HepG2 (cell line): Measurements from ENCODE around the gene BICDL2. TPM values are rescaled to one million over a fixed set of nuclear protein-coding genes. Genes with fewer than 3 reads are reported as not detected.

Source experiments
- DNMT3B ChIP-seq: conservative IDR thresholded peaks from 2 replicates; pipeline ENCODE4 v1.6.1; 2016; ENCODE audit warnings: missing biosample characterization, control low read depth
- GABPB1 ChIP-seq: IDR thresholded peaks from 2 replicates; pipeline ENCODE4 v1.6.1; 2016; ENCODE audit warnings: mild to moderate bottlenecking, missing genetic modification reagents, moderate library complexity, missing compliant biosample characterization
- HOMEZ ChIP-seq: IDR thresholded peaks from 2 replicates; pipeline ENCODE4 v1.6.1; 2016; ENCODE audit warnings: low read depth
- NAIF1 ChIP-seq: sonication (generic); formaldehyde crosslinking; IDR thresholded peaks from 2 replicates; pipeline ENCODE4 v1.5.0; 2020; ENCODE audit warnings: mild to moderate bottlenecking, missing genetic modification reagents, borderline replicate concordance
- POGK ChIP-seq: sonication (generic); formaldehyde crosslinking; conservative IDR thresholded peaks from 2 replicates; pipeline ENCODE4 v1.8.0; 2022; ENCODE audit warnings: mild to moderate bottlenecking, moderate library complexity, missing genetic modification reagents
- RARA ChIP-seq: IDR thresholded peaks from 2 replicates; pipeline ENCODE4 v1.6.1; 2016; ENCODE audit warnings: missing genetic modification reagents, missing compliant biosample characterization
- SATB2 ChIP-seq: sonication (generic); formaldehyde crosslinking; IDR thresholded peaks from 2 replicates; pipeline ENCODE4 v1.5.0; 2020; ENCODE audit warnings: missing genetic modification reagents
- SNRNP70 ChIP-seq: fragments of 200-400 bp; formaldehyde crosslinking; IDR thresholded peaks from 2 replicates; pipeline ENCODE4 v1.6.1; 2017; ENCODE audit warnings: mild to moderate bottlenecking, low read depth, low read length, moderate library complexity
- SP2 ChIP-seq: sonication (generic); formaldehyde crosslinking; IDR thresholded peaks from 2 replicates; pipeline ENCODE4 v1.5.1; 2020; ENCODE audit warnings: mild to moderate bottlenecking, missing genetic modification reagents
- TCF12 ChIP-seq, 2 experiments: fragments of 450-650 bp in 1 of 2; sonication (generic) in 1 of 2; formaldehyde crosslinking in 1 of 2; IDR thresholded peaks; 2 replicates each; pipeline versions ENCODE4 v1.6.1 to v1.8.0; 2017 to 2022; ENCODE audit warnings: antibody characterized with exemption in 1 of 2, mild to moderate bottlenecking in 1 of 2, missing genetic modification reagents in 1 of 2, moderate library complexity in 1 of 2
- TEAD2 ChIP-seq: sonication (generic); formaldehyde crosslinking; IDR thresholded peaks from 2 replicates; pipeline ENCODE4 v1.9.0; 2021; ENCODE audit warnings: missing genetic modification reagents
- TERF1 ChIP-seq: sonication (generic); formaldehyde crosslinking; IDR thresholded peaks from 2 replicates; pipeline ENCODE4 v1.8.0; 2022; ENCODE audit warnings: mild to moderate bottlenecking, missing genetic modification reagents, moderate library complexity
- THRA ChIP-seq: sonication (generic); formaldehyde crosslinking; IDR thresholded peaks from 2 replicates; pipeline ENCODE4 v1.4.0; 2020; ENCODE audit warnings: missing genetic modification reagents, borderline replicate concordance
- ZNF281 ChIP-seq: sonication (generic); formaldehyde crosslinking; IDR thresholded peaks from 2 replicates; pipeline ENCODE4 v1.4.0; 2020; ENCODE audit warnings: missing genetic modification reagents, borderline replicate concordance
- ZNF33A ChIP-seq: sonication (generic); formaldehyde crosslinking; IDR thresholded peaks from 2 replicates; pipeline ENCODE4 v1.5.1; 2020; ENCODE audit warnings: missing genetic modification reagents, mild to moderate bottlenecking, moderate library complexity, borderline replicate concordance
- ZNF33B ChIP-seq: sonication (generic); formaldehyde crosslinking; IDR thresholded peaks from 2 replicates; pipeline ENCODE4 v1.5.1; 2020; ENCODE audit warnings: mild to moderate bottlenecking, missing genetic modification reagents
- ZNF44 ChIP-seq: sonication (generic); formaldehyde crosslinking; IDR thresholded peaks from 2 replicates; pipeline ENCODE4 v1.5.1; 2020; ENCODE audit warnings: mild to moderate bottlenecking, missing genetic modification reagents
- ZNF556 ChIP-seq: sonication (generic); formaldehyde crosslinking; IDR thresholded peaks from 2 replicates; pipeline ENCODE4 v1.4.0; 2020; ENCODE audit warnings: mild to moderate bottlenecking, missing genetic modification reagents, borderline replicate concordance
- ZNF615 ChIP-seq: sonication (generic); formaldehyde crosslinking; IDR thresholded peaks from 2 replicates; pipeline ENCODE4 v1.5.0; 2020; ENCODE audit warnings: mild to moderate bottlenecking, missing genetic modification reagents, borderline replicate concordance
- ZNF777 ChIP-seq: sonication (generic); formaldehyde crosslinking; IDR thresholded peaks from 2 replicates; pipeline ENCODE4 v1.4.0; 2020; ENCODE audit warnings: missing genetic modification reagents
- ZSCAN22 ChIP-seq: sonication (generic); formaldehyde crosslinking; IDR thresholded peaks from 2 replicates; pipeline ENCODE4 v1.4.0; 2020; ENCODE audit warnings: mild to moderate bottlenecking, missing genetic modification reagents
- polyA plus RNA-seq, 8 experiments: library from polyadenylated mRNA; depleted of rRNA in 3 of 8; stranded (reverse) in 7 of 8; unstranded in 1 of 8; fragments of >200 nt; fragmentation: Illumina TruSeq in 4 of 8; extraction: Trizol in 4 of 8; gene quantifications; 2 replicates each; pipeline versions ENCODE4 v1.2.1 to v1.2.3, GENCODE V29; 2011 to 2016; ENCODE audit warnings: low read depth in 4 of 8, missing spikeins in 1 of 8, mixed read lengths in 1 of 8; ENCODE audit not compliant: insufficient read depth in 1 of 8
- total RNA-seq, 5 experiments: library from RNA; depleted of rRNA; stranded (reverse); fragments of >200 nt; fragmentation: Illumina TruSeq; extraction: Trizol; gene quantifications; 2 replicates each; pipeline ENCODE4 v1.2.3, GENCODE V29; 2016; ENCODE audit warnings: low read depth in 1 of 5

The BICDL2 gene
- total and polyA plus RNA-seq, 2 of the 13 experiments (the other 11 are each of a cell fraction or from before 2014, with no cell fraction given) = 0.12 TPM; not detected in 1

GRCh38 chr16:3017794-3018506 lies 18.8 kb downstream of the BICDL2 start, which contains the start of gene CLDN6 (continued):
- TF ChIP-seq THRA (no peak), RARA (CRISPR knock-in tag) (no peak), SP2 (CRISPR knock-in tag) (no peak), ZNF33A (no peak), SATB2 (CRISPR knock-in tag) (no peak), ZNF44 (CRISPR knock-in tag) (no peak), TEAD2 (no peak), GABPB1 (CRISPR knock-in tag) (peak; percentile 36; the same call in 1 of the 2 replicates), ZNF615 (CRISPR knock-in tag) (no peak), ZSCAN22 (CRISPR knock-in tag) (no peak), ZNF281 (CRISPR knock-in tag) (peak; percentile 62; the same call in 1 of the 2 replicates), POGK (CRISPR knock-in tag) (no peak), NAIF1 (CRISPR knock-in tag) (no peak), ZNF33B (CRISPR knock-in tag) (no peak), ZNF556 (no peak), HOMEZ (CRISPR knock-in tag) (no peak), ZNF777 (no peak), DNMT3B (CRISPR knock-in tag) (no peak), TERF1 (CRISPR knock-in tag) (no peak), TCF12 (IDR thresholded peaks at IDR 0.05) (no peak), TCF12 (CRISPR knock-in tag; IDR thresholded peaks at IDR 0.05) (no peak), SNRNP70 (no peak)
